Fibroblast of lung (primary cell): ENCODE measurements around the gene SVEP1. TPM values are rescaled to one million over a fixed set of nuclear protein-coding genes. Genes with fewer than 3 reads are reported as not detected.

Experiments used
- DNase-seq, 2 donors: peaks; one replicate each; pipeline versions ENCODE4 v3.0.0 to v3.0.0-alpha.2; 2010; ENCODE audit warnings: low read depth in 2 of 2
- H2AFZ ChIP-seq: 2 replicates; pipeline ENCODE4 v1.5.1; 2012; ENCODE audit warnings: low read length, control low read depth, inconsistent platforms
- H3K27ac ChIP-seq: 2 replicates; pipeline ENCODE4 v1.5.1; 2011; ENCODE audit warnings: low read length, control low read depth; ENCODE audit not compliant: insufficient read depth
- H3K27me3 ChIP-seq: 2 replicates; pipeline ENCODE4 v1.5.1; 2011; ENCODE audit warnings: mild to moderate bottlenecking, low read length; ENCODE audit not compliant: control insufficient read depth, insufficient read depth
- H3K36me3 ChIP-seq: 2 replicates; pipeline ENCODE4 v1.5.1; 2011; ENCODE audit warnings: low read length; ENCODE audit not compliant: control insufficient read depth, insufficient read depth
- H3K4me1 ChIP-seq: 2 replicates; pipeline ENCODE4 v1.5.1; 2011; ENCODE audit warnings: low read length; ENCODE audit not compliant: control insufficient read depth, insufficient read depth; ENCODE audit errors: extremely low read depth
- H3K4me2 ChIP-seq: 2 replicates; pipeline ENCODE4 v1.5.1; 2011; ENCODE audit warnings: low read length, control low read depth; ENCODE audit not compliant: insufficient read depth; ENCODE audit errors: extremely low read depth
- H3K4me3 ChIP-seq, 4 experiments: fragments of 200-600 bp in 1 of 4; sonication (generic) in 1 of 4; replicated peaks in 1 of 4; 2 replicates each; pipeline ENCODE4 v1.5.1; 2011 to 2016; ENCODE audit warnings: low read length in 4 of 4, low read depth in 3 of 4, mild to moderate bottlenecking in 3 of 4, control low read depth in 2 of 4, inconsistent platforms in 1 of 4, mixed read lengths in 1 of 4; ENCODE audit not compliant: insufficient read depth in 1 of 4; ENCODE audit errors: control extremely low read depth in 1 of 4
- H3K79me2 ChIP-seq: 2 replicates; pipeline ENCODE4 v1.5.1; 2012; ENCODE audit warnings: mild to moderate bottlenecking, low read length, inconsistent platforms; ENCODE audit not compliant: control insufficient read depth, insufficient read depth
- H3K9ac ChIP-seq: 2 replicates; pipeline ENCODE4 v1.5.1; 2011; ENCODE audit warnings: mild to moderate bottlenecking, low read length, control low read depth; ENCODE audit not compliant: insufficient read depth
- H3K9me3 ChIP-seq: 2 replicates; pipeline ENCODE4 v1.5.1; 2012; ENCODE audit warnings: low read depth, low read length; ENCODE audit not compliant: control insufficient read depth, insufficient read depth
- H4K20me1 ChIP-seq: 2 replicates; pipeline ENCODE4 v1.5.1; 2011; ENCODE audit warnings: low read length; ENCODE audit not compliant: control insufficient read depth, insufficient read depth; ENCODE audit errors: extremely low read depth
- EZH2 ChIP-seq: IDR thresholded peaks from 2 replicates; pipeline ENCODE4 v1.5.1; 2012; ENCODE audit warnings: low read length, control low read depth, mild to moderate bottlenecking; ENCODE audit errors: missing control alignments
- polyA plus RNA-seq, 2 donors: library from polyadenylated mRNA; depleted of rRNA in 1 of 2; stranded (reverse) in 1 of 2; unstranded in 1 of 2; fragments of >200 nt; gene quantifications; 2 replicates each; pipeline ENCODE4 v1.2.1, GENCODE V29; 2011 to 2012; ENCODE audit warnings: missing spikeins in 1 of 2
- total RNA-seq: library from RNA; depleted of rRNA; stranded (reverse); fragments of >200 nt; gene quantifications from 2 replicates; pipeline ENCODE4 v1.2.1, GENCODE V29; 2014
- TF ChIP-seq, protein P1 (sequence below), 2 donors: IDR thresholded peaks in 1 of 2; conservative IDR thresholded peaks in 1 of 2; 1 replicate in 1 of 2; 2 replicates in 1 of 2; pipeline ENCODE4 v1.5.1; 2011 to 2012; ENCODE audit warnings: low read length in 2 of 2, control low read depth in 1 of 2, inconsistent platforms in 1 of 2, low read depth in 1 of 2, mild to moderate bottlenecking in 1 of 2

The SVEP1 gene
- total and polyA plus RNA-seq, 2 donors (not counting 1 experiment from before 2014, with no cell fraction given): 46.3 to 96.9 TPM

DNA sequence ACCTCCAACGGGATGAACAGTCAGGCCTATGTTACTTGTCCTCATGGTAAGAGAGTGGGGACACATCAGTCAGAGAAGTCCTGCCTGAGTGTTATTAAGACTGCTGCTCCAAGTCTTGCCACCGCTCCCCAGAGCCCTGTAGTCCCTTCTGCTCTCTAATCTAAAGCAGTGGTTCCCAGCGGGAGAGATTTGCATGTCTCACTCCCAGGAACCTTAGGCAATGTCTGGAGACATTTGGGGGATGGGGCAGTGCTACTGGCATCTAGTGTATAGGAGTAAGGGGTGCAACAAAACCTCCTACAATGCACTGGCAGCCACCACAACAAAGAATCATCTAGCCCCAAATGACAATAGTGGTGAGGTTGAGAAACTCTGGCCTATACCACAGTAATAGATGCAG is 2.6 kb upstream of the SVEP1 start:
- TF ChIP-seq EZH2: no peak
- TF ChIP-seq, protein P1, sequence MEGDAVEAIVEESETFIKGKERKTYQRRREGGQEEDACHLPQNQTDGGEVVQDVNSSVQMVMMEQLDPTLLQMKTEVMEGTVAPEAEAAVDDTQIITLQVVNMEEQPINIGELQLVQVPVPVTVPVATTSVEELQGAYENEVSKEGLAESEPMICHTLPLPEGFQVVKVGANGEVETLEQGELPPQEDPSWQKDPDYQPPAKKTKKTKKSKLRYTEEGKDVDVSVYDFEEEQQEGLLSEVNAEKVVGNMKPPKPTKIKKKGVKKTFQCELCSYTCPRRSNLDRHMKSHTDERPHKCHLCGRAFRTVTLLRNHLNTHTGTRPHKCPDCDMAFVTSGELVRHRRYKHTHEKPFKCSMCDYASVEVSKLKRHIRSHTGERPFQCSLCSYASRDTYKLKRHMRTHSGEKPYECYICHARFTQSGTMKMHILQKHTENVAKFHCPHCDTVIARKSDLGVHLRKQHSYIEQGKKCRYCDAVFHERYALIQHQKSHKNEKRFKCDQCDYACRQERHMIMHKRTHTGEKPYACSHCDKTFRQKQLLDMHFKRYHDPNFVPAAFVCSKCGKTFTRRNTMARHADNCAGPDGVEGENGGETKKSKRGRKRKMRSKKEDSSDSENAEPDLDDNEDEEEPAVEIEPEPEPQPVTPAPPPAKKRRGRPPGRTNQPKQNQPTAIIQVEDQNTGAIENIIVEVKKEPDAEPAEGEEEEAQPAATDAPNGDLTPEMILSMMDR (conservative IDR thresholded peaks at IDR 0.05 in 1 of 2, IDR thresholded peaks at IDR 0.05 in 1 of 2; ENCODE audit: low read depth in 1 of 2, low read length in 2 of 2): no peak
- Histone ChIP-seq H3K36me3 (no peaks in the 10 kb centered on the region), H2AFZ (no peak overlapping the region), H3K4me3 (no peak overlapping the region), H3K79me2 (no peaks in the 10 kb centered on the region), H3K4me2 (no peak overlapping the region), H4K20me1 (no peaks in the 10 kb centered on the region), H3K27ac (no peak overlapping the region), H3K4me1 (peaks cover 2% of the 10 kb centered on the region), H3K9me3 (no peaks in the 10 kb centered on the region), H3K27me3 (no peaks in the 10 kb centered on the region), H3K9ac (no peak overlapping the region)
- DNase-seq: no peak

- Histone ChIP-seq H2AFZ (no peak overlapping the region), H3K27me3 (no peaks in the 10 kb centered on the region), H3K4me2 (peak overlapping the region; percentile 38), H3K9me3 (no peaks in the 10 kb centered on the region), H3K4me1 (peaks cover 2% of the 10 kb centered on the region), H4K20me1 (no peaks in the 10 kb centered on the region), H3K4me3 (peak overlapping the region in 1 of 4 experiments; percentile 84), H3K27ac (peak overlapping the region; percentile 16), H3K79me2 (no peaks in the 10 kb centered on the region), H3K9ac (no peak overlapping the region), H3K36me3 (no peaks in the 10 kb centered on the region)
- TF ChIP-seq EZH2: no peak
- TF ChIP-seq, protein P1 (conservative IDR thresholded peaks at IDR 0.05 in 1 of 2, IDR thresholded peaks at IDR 0.05 in 1 of 2; ENCODE audit: low read depth in 1 of 2, low read length in 2 of 2): no peak
- DNase-seq: peak; percentile 17 to 39
Measured at GRCh38 chr9:110580850-110581249, 1.3 kb upstream of the SVEP1 start.

DNA sequence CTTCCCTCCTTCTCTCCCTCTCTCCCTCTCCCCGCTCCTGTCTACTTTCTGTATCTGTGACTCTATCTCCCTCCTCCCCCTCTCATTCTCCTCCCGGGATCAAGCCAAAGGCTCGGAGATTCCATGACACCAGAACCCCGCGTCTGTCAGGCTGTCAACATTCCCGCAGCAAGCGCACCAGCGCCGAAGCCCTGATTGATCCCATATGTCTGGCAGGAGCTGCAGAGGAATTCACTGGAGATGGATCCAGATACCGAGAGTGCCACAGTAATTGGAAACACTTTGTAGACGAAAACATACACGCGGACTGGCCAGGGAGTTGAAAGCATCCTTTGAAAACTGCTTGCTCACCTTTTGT is 300 bp upstream of the SVEP1 start:
- Histone ChIP-seq H3K4me1 (peaks cover 2% of the 10 kb centered on the region), H3K4me2 (peak overlapping the region; percentile 38), H3K36me3 (no peaks in the 10 kb centered on the region), H3K27me3 (no peaks in the 10 kb centered on the region), H3K79me2 (peaks cover 2% of the 10 kb centered on the region), H3K9ac (peak overlapping the region; percentile 83), H3K4me3 (peak overlapping the region; percentile 69 to 84 (median 74)), H2AFZ (peak overlapping the region; percentile 1), H3K9me3 (no peaks in the 10 kb centered on the region), H3K27ac (peak overlapping the region; percentile 86), H4K20me1 (no peaks in the 10 kb centered on the region)
- DNase-seq: peak; percentile 60 to 66
- no peak for TF ChIP-seq EZH2
- TF ChIP-seq, protein P1 (conservative IDR thresholded peaks at IDR 0.05 in 1 of 2, IDR thresholded peaks at IDR 0.05 in 1 of 2; ENCODE audit: low read depth in 1 of 2, low read length in 2 of 2): no peak
